SK-N-MC (cell line): ENCODE results near the gene TBC1D1.

ENCODE experiments used
- EZH2 ChIP-seq: fragments of 200-600 bp; sonication (generic); IDR thresholded peaks from one replicate; pipeline ENCODE4 v1.6.1; 2017; ENCODE audit warnings: antibody characterized with exemption
- POLR2AphosphoS5 ChIP-seq: IDR thresholded peaks from 2 replicates; pipeline ENCODE4 v1.6.1; 2012; ENCODE audit warnings: mild to moderate bottlenecking, low read depth, low read length, borderline replicate concordance

DNA sequence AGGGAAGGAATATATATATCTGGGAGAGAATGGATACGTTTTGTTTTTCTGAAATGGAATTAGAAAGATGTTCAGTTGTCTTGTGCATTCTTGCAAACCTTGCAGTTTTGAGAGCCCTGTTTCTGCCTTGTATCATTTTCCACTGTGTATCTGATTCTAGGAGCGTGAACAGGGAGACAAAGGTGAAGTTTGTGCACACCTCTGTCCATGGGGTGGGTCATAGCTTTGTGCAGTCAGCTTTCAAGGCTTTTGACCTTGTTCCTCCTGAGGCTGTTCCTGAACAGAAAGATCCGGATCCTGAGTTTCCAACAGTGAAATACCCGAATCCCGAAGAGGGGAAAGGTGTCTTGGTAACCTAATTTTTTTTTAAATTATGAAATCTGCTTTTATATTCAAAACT is 46.7 kb upstream of the TBC1D1 start:
- TF ChIP-seq POLR2AphosphoS5 (no peak), EZH2 (no peak)
